ENCODE results near the gene KANTR. TPM values are rescaled to one million over a fixed set of nuclear protein-coding genes. Genes with fewer than 3 reads are reported as not detected.
"Not testable (repeated sequence)": the region's sequence is repeated elsewhere in the genome, so short reads cannot be mapped to it uniquely, and the experiment has no call there.

KANTR gene
- total RNA-seq, 1 experiment from 2014 or later: 3.4 TPM

GRCh38 chrX:53159184-53159583 lies 65.2 kb downstream of the KANTR start:
- Mint-ChIP-seq H3K4me3 (ENCODE audit: unreplicated experiment) (no peak overlapping the region), H3K36me3 (ENCODE audit: insufficient read depth, unreplicated experiment) (peaks cover 6% of the 10 kb centered on the region), H3K9me3 (ENCODE audit: unreplicated experiment) (no peaks in the 10 kb centered on the region), H3K27me3 (ENCODE audit: insufficient read depth, unreplicated experiment) (peaks cover 66% of the 10 kb centered on the region), H3K27ac (ENCODE audit: low read depth, unreplicated experiment) (no peak overlapping the region), H3K4me1 (ENCODE audit: insufficient read depth, unreplicated experiment) (no peaks in the 10 kb centered on the region)
- no peak for DNase-seq (ENCODE audit: unreplicated experiment)
- ChIA-PET CTCF (no interaction called here), POLR2A (interaction anchor here (1.3 kb wide), 1 partner anchor 47 kb away, joined by 4 read pairs; no protein-coding TSS in a partner anchor)
- no peak for TF ChIP-seq CTCF (IDR thresholded peaks at IDR 0.05; ENCODE audit: unreplicated experiment)
- no TSS peak for BruUV-seq (replicated peaks)
- intact Hi-C loops (cut with micrococcal nuclease): no loop called here

DNA sequence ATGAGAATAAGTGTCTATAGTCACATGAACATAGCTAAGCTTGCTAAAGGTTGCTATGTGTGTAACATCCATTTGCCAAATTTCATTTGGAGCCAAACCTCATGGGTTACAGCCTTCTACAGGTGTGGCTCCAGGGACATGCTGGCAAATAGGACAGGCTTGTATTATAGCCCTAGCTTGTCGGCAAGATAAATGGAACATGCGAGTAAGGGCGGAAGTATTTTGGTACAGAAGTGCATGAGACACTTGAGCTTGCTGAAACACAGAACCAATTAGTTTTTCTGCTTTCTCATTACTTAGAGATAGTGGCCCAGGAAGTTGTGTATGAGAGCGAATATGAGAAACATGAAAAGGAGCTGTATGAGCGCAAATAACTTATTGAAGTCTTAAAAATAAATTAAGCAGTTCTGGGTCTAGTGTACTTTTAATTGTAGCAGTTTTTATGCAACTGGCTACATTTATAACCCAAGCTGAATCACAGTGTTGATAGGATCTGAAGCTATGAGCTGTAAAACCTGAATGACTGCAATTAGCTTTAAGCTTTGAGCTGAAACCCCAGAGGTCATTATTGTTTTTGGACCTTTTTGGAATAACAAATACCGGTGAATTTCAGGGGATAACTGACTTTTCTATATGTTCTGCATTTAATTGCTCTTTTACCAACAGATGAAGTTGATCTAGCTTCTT lies 66.5 kb downstream of the KANTR start:
- DNase-seq (ENCODE audit: unreplicated experiment): no peak
- Mint-ChIP-seq H3K36me3 (ENCODE audit: insufficient read depth, unreplicated experiment) (peaks cover 4% of the 10 kb centered on the region), H3K27me3 (ENCODE audit: insufficient read depth, unreplicated experiment) (peaks cover 68% of the 10 kb centered on the region), H3K4me1 (ENCODE audit: insufficient read depth, unreplicated experiment) (no peaks in the 10 kb centered on the region), H3K4me3 (ENCODE audit: unreplicated experiment) (no peak overlapping the region), H3K9me3 (ENCODE audit: unreplicated experiment) (no peaks in the 10 kb centered on the region), H3K27ac (ENCODE audit: low read depth, unreplicated experiment) (no peak overlapping the region)
- ChIA-PET CTCF (interaction anchor here (0.6 to 0.7 kb wide), 2 partner anchors 15 to 126 kb away, joined by 3 to 4 read pairs; no protein-coding TSS in a partner anchor), POLR2A (interaction anchor here (0.7 kb wide), 1 partner anchor 66 kb away, joined by 5 read pairs; the partner anchor contains the start of gene KANTR)
- no peak for TF ChIP-seq CTCF (IDR thresholded peaks at IDR 0.05; ENCODE audit: unreplicated experiment)
- no TSS peak for BruUV-seq (replicated peaks)
- intact Hi-C loops (cut with micrococcal nuclease): no loop called here

GRCh38 chrX:53163436-53163835 lies 69.5 kb downstream of the KANTR start:
- DNase-seq (ENCODE audit: unreplicated experiment): no peak
- Mint-ChIP-seq H3K9me3 (ENCODE audit: unreplicated experiment) (no peaks in the 10 kb centered on the region), H3K36me3 (ENCODE audit: insufficient read depth, unreplicated experiment) (peaks cover 5% of the 10 kb centered on the region), H3K4me1 (ENCODE audit: insufficient read depth, unreplicated experiment) (no peaks in the 10 kb centered on the region), H3K4me3 (ENCODE audit: unreplicated experiment) (no peak overlapping the region), H3K27me3 (ENCODE audit: insufficient read depth, unreplicated experiment) (peaks cover 54% of the 10 kb centered on the region), H3K27ac (ENCODE audit: low read depth, unreplicated experiment) (no peak overlapping the region)
- intact Hi-C loops (cut with micrococcal nuclease): no loop called here
- TF ChIP-seq CTCF (IDR thresholded peaks at IDR 0.05; ENCODE audit: unreplicated experiment): no peak
- CTCF ChIA-PET: no interaction called here
- POLR2A ChIA-PET: no interaction called here
- no TSS peak for BruUV-seq (replicated peaks)

- intact Hi-C loops (cut with micrococcal nuclease); H3K9me3 Mint-ChIP-seq (ENCODE audit: unreplicated experiment); H3K36me3 Mint-ChIP-seq (ENCODE audit: insufficient read depth, unreplicated experiment); H3K27ac Mint-ChIP-seq (ENCODE audit: low read depth, unreplicated experiment); H3K4me3 Mint-ChIP-seq (ENCODE audit: unreplicated experiment); BruUV-seq (replicated peaks); H3K4me1 Mint-ChIP-seq (ENCODE audit: insufficient read depth, unreplicated experiment); DNase-seq (ENCODE audit: unreplicated experiment); POLR2A ChIA-PET: not testable (repeated sequence)
- CTCF ChIA-PET: interaction anchor here (0.7 kb wide), 1 partner anchor 21 kb away, joined by 3 read pairs; no protein-coding TSS in a partner anchor
- peaks cover 46% of the 10 kb centered on the region for H3K27me3 Mint-ChIP-seq (ENCODE audit: insufficient read depth, unreplicated experiment)
These were observed 70.6 kb downstream of the KANTR start for GRCh38 chrX:53164566-53164965.

Data from MCF 10A (cell line).